NCI-H1105 (cell line): ENCODE measurements around the gene PTPRT.

Experiments
- DNase-seq: peaks from one replicate; lab custom pipeline; 2025; lab: John Stamatoyannopoulos, UW

The PTPRT gene

DNA sequence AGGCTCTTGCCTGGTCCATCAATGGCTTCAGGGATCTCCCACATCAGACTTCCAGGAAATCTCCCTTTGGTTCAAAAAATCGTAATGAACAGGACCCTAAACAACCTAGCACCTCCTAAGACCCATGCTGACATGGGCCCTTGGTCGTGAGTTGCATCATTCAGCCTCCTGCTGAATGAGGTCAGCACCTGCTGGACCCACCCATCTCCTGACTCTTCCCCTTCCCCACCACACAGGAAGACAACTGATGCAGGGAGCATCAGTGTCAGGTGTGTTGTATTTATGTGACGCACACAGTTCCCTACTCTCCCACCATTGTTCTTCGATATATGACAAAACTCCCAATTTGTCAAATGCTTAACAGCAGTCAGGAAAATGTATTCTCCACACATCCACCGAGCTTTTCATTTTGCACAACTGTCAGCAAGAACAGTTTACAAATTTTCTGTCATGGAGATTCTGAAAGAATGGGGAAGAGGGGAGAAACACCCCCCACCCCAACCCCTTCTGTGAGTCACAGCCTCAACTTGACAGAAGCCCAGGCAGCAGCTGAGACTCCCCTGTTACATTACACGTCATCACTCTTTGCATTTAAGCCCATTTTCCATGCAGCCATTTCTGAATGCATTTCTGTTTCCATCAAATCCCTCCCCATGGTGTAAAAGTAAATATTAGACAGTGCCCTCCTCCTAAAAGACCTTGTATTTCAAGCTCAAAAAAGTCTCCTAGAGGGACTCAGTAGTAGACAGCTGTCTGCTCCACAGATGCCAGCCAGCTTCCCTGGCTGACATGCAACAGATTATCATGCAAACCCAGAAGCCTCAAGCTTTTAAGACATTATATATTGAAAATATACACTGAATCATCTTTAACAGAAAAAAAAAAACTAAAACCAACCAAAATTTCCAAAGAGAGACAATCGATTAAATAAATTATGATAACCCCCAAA is 577.5 kb downstream of the PTPRT start:
- DNase-seq = no peak

DNA sequence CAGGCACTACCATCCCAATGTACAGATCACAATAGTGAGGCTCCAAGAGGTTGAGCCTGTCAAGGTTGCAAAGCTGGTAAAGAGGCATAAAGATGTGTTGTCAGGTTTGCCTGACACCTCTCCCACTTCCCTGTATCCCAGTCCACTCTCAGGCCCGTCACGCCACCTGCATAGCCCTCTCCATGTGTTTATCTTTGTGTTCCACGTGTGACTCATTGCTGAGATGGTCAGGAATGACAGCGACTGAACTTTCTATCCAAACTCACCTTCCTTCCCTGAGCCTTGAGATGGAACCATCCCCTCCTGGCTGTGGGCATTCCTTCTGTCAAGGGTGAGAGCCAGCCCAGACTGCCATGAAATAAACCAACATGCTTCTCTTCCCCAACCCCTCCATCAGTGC is 578.3 kb downstream of the PTPRT start:
- DNase-seq = no peak

DNA sequence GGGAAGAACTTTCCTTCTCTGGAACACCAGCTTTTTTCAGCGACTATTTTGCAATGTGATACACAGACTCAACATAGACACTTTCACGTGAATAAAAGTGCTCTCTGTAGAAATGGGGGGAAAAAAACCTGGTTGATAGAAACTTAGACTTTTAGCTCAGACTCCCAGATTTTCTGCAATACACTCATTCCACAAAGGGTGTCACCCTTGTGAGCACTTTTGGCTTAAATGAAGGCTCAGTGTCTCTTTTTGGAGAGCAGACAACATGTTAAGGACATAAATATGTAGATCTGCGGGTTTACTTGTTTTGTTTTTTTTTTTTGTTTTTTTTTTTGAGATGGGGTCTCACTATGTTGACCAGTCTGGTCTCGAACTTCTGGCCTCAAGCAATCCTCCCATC is 579.6 kb downstream of the PTPRT start:
- DNase-seq = no peak

DNA sequence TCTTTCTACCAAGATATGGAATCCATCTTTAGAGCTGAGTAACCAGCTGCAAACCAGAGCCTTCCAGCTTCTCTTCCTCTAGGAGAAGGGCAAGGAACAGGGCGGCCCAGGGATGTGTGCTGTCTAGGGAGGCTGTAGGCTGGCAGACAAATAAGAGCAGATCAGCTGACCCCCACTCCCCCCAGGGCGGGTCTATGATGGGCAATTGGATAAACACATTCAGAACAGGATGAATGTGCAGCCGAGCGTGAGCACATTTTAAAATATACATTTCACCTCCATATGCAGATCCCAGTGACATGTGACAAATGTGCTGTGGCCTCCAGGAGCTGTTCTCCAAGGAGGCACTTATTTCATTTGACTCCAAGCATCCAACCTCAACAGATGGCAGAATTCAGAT is 580.1 kb downstream of the PTPRT start:
- DNase-seq = no peak

DNA sequence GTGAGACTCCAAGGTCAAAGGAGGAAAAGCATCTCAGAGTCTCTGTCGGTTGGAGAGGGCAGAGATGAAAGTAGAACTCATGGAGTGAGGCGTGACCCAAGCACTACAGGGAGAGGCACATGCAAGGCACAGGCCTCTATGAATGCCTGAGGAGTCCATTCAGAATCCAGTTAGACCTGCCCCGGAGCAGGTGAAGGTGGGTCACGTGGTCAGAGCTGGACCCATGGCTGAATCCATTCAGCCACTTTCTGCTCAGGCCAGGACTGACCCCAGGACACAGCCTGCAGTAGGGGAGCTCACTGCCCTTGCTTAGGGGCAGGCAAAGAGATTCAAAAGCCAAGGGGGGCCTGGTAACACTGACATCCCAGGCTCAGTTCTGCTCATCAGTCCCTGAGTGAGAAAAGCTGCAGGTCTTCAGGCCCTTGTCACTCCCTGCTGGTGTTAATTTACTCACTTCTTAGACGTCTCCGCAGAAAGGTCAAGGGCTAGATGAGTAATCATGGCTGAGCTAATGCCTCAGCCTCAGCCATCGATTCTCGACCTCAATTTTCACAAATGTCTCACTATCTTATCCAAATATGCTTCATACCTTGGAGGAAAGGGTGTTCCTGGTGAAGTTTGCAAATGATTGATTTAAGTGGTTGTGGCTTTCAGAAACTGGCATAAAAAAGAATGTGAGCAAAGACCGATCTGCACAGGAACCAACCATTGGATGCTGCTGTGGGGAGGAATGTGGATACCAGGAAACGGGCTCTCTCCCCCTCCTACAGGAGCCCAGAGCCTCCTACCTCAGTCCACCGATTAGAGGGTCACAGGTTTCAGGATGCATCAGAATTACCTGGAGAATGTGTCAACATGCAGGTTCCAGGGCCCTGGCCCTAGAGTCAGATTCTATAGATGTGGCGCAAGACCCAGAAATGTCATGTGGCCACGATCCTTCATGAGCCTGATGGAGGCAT is 584.4 kb downstream of the PTPRT start:
- no peak for DNase-seq

DNA sequence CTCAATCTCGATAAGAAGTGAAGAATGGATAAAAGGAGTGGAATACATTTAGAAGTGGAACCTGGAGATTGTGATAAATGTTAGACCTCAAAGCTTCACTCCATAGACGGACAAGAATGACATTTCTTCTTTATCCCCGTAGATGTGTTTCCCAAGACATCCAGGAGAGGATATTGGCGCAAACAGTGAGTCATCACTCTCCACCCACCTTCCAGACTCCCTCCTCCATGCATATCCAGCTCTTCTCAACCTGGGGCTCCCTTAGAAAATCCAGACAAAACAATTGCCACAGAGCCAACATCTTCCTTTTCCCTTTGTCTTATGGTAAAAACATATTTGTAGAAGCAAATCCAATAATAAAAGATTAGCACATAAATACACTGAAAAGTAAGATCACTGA is 586.1 kb downstream of the PTPRT start:
- no peak for DNase-seq

DNA sequence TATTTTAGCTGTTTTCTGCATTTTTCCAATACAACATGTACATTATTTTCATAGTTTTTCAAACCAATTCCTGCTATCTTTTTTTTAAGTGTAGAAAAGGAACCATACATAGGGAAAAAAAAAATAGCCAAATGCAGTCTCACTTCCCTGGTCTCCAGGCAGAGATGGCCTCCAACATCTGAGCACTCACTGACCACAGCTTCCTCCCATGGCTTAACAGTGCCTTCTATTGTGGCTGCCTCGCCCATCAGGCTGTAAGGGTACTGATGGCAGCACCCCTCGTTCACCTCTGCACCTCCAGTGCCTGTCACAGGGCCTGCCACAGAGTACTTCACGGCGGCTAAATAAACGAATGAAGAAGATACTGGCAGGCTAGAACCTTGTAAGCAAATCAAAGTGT is 591.1 kb downstream of the PTPRT start:
- DNase-seq = no peak

DNA sequence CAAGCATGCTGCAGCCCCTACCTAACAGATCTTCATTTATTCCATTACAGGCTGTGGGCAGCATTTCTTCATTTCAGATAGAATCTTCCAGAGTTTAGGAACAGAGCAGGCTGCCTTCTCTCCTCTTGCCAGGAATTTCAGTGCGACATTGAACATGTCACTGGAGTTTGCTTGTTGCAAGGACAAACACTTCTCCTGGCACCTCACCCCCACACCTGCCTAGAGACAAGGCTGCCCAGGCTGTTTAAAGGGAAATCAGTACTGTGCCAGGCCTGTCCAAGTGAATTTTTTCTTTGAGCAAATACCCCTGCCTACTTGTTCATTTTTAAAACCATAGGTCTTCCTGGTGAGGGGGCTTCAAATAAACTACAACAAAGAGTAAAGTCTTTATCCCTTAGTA is 594.1 kb downstream of the PTPRT start:
- no peak for DNase-seq

DNA sequence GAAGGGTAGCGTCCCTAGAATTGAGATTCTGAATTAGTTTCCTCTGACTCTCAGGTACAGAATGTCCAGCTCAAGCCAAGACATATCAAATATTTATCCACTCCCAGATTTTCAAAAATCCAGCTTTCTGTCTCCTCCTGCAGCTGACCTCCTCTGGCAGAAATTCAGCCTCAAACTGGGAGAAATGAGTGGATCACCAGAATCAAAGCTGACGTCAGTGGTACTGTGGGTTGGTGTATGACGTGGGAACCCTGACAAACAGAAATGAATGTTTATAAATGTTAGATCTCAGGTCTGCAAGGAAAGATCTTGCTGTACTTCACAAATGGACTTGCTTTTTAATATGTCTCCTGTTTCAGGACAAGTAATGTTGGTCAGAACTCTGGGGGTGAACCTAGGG is 595.0 kb downstream of the PTPRT start:
- no peak for DNase-seq

DNA sequence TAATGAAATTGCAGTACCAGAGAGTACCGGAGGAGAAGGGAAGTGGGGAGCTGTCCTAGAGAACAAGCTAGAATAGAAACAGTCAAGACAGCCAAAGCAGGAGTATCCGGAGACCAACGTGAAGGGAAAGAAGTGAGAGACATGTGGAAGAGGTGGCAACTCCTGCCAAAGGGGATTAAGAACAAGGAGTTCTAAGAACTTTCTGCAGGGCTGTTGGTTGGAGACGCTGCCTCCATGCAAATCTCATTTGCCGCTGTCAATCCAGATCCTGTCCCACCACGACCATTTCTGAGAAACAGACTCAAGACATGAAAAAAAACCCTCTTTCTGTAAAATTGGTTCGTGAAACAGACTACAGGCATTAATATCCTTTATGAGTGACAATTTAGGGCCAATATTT is 595.7 kb downstream of the PTPRT start:
- DNase-seq = no peak

DNA sequence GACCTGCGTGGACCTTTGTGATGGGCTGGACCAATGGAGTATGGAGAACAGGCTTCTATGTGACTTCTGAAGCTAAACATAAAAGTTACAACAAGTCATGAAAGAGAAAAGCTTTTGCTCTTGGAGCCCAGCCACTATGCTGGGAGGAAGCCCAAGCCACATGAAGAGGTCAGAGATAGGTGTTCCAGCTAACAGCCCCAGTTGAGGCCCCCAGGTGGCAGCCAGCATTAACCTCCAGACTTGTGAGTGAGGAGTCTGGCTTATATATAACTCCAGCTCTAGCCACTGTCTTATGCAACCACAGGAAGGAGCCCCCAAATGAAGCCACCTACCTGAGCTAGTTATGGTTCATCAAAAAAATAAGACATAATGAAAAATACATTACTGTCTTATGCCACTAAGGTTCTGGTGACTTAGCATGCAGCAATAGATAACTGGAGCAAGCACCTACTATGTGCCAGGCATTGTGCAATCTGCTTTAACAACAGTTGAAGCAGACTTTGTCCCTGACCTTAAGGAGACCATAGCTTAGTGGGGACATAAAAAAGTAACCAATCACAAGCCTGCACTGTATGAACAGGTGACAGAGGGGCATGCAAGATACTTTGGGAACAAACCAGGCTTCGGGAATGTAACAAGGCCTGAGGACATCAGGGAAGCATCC is 599.6 kb downstream of the PTPRT start:
- no peak for DNase-seq

DNA sequence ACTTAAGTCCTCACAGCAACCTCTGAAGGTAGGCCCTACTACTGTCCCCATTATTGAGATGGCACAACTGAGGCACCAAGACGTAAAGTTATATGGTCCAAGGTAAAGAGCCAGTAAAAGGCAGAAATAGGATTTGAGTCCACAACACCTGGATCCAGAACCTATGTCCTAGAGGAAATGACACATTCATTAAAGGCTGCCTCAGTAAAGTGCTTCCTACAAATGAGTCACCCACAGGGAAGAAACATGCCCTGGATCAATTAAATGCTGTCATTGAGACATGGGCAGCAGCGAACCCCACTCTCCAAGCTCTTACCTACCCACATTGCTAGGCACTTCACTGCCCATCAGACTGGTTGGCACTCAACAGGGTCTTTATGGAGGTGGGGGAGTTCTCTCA is 600.9 kb downstream of the PTPRT start:
- DNase-seq = no peak

DNA sequence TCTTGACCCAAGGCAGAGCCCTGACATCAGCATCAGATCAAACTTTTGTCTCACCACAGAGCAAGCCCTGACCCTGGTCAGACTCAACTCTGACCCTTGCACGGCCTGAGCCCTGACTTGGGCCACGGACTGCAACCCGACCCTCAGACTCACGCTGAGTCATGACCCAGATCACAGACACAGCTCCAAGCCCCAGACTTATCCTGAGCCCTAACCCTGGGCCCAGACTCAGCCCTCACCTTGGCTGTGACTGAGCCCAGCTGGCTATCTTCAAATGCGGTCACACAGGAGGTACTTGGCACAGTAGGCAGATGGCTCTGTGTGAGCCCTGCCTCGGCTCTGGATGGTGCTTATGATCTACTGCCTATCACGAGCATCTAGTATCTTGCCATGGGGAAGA is 602.3 kb downstream of the PTPRT start:
- no peak for DNase-seq

DNA sequence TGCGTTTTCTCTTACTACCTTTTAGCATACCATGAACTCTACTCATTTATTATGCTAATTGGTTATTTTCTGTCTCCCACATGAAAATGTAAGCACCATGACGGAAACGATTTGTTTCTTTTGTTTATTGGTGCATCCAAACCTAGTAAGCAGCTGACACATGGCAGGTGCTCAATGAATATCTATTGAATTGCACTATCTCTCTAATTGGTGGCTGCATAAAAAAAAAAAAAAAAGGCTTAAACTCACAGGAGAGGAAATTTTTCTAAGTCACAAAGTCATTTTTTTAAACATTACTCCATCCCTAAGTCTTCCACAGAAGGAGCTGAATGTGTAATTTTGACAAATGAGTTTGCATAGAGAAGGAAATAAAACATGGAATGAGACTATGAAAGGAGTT is 608.4 kb downstream of the PTPRT start:
- no peak for DNase-seq

DNA sequence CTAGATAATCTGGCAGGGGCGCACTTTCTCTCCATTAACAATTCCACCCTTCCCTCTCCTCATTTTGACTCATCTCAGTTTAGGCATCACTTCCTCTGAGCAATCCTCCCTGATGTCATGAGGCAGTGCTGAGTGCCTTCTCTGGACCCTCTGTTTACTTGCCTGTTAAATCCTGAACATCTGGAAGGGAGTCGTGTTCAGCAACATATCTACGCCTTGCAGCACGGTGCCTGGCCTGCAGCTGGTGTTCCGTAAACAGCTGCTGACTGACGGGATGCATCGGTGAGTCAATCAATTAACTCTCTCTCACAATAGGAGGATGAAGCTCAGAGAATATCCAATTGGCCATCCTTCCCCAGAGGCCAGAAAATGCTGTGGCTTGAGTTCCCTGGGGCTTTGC is 613.5 kb downstream of the PTPRT start:
- DNase-seq = no peak

DNA sequence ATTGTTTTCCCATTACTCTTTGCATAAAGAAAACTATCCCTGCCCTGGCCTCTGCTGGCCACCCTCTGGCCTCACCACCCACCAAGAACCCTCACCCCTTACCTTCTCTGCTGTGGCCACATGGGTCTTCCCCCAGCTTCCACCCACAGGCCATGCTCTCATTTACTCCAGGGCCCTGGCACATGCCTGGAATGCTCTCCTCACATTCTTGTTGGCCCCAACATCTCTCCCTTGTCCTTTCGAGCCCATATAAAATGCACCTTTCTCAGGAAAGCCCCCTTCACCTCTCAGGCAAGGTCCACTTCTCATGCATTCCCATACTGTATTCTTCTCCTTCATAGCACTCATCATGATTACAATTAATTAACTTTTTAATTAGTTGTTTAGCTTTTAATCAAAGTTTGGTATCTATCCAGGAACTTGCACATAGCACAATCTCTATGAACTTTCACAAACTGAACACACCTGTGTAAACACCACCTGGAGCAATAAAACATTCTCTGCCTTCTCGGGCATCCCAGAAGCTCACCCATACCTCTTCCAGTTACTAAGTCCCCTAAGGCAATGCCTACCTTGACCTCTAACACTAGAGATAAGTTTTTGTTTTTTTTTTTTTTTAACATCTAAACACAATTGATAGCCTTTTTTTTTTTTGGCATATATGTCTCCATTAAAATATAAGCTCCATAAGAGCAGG is 617.2 kb downstream of the PTPRT start:
- no peak for DNase-seq

DNA sequence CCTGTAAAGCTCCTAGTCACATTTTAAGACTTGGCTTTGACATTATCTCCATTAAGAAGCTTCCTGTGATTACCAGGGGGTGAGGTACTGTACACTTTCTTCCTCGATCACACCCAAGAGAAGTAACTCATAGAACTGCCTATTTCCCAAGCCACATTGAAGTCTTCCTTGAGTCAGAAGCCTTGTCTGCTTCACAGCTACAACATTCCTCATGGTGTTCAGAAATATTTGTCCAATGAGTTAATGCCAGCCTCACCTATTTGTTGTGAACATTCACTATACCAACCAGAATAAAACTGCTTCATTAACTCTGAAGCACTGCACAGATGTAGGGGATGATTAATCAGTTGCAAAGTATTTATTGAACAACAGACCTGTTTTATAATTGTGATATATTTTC is 622.3 kb downstream of the PTPRT start:
- no peak for DNase-seq

DNA sequence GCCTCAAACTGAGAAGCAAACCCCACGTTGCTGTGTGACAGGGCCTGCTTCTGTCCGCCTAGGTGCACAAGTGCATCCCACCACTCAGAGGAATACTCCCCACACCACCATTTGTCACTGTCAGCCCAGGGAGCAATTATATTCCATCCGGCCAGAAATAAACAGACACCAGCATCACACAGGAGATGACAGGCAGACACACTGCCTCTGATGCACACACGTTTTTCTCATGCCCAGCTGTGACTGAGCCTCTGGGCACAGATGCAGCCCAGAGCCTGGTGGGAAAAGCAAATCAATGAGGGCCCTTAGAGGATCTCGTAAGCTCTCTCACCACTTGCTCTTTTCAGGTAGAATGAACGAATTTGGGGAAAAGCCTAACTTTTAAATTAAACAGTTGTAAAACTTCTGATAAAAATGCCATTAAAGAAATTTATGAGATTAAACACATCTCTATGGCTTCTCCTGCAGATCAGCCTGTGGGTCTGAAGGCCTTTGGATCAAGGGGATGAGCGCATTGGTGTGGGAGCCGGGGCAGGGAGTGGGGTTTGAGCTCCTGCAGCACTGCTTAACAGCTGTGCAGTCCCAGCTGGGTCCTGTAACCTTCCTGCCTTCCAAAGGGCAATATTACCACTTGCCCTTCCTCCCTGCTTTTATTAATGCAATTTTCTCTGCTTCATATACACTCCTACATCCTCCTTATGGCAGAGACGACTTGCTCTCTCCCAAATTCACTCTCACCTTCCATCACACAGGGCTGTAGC is 624.3 kb downstream of the PTPRT start:
- no peak for DNase-seq

DNA sequence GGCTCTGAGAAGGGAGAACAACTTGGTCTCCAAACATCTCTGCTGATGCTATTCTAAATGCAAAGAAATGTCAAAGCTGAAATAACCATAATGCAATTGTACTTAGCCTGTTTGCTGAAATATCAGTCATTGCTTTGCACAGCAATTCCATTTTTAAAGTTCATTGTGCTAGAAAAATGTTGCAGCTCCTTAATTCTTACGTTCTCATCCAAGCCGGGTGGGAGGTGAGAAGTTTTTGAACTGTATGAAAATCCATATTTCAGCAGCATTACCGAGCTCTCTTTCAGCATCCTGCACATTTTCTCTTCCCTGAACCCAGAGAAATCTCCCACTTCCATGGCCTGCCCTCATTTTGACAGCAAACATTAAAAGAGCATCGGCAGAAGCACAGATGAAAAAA is 630.0 kb downstream of the PTPRT start:
- no peak for DNase-seq

DNA sequence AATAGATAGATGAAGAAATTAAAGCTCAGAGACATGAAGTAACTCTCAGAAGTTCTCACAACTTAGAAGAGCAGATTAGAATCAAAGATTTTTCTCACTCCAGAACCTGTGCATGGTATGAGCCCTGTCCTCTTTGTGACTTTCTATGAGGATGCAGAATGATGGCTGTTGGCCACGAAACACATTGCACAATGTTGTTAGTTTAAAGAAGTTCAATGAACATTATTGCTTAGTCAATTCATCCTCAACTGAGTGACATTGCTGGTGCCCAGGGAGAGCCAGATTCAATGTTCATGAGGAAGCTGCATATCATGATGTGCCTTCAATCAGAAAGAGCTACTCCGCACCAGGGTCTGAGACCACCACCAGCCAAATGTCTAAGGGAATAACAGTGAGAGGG is 633.1 kb downstream of the PTPRT start:
- no peak for DNase-seq

DNA sequence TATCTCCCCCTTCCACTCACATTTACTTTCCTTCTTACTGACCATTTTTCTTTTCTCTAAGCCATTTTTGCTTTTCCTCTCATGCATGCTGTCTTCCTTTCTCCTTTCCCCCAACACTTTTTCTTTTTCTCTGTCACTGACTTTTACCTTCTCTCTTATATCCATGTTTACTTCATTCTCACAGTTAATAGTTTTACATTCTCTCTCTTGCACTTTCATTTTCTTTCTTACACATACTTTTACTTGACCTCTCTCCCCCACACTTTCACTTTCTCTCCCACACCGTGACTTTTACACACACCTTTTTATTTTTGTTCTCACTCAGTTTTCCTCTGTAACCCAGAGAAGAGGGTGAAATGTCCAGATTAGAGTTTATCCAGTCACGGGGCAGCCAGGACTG is 636.3 kb downstream of the PTPRT start:
- DNase-seq = no peak
